MM.1S (cell line): ENCODE data around the gene CHSY1.

ENCODE experiments used
- DNase-seq: peaks from one replicate; pipeline ENCODE4 v3.0.0-alpha.2; 2015
- H2AFZ ChIP-seq: fragments of 300-600 bp; sonication (generic); 2 replicates; pipeline ENCODE4 v1.6.0; 2016; ENCODE audit warnings: antibody characterized with exemption, low read length
- H3F3A ChIP-seq: fragments of 300-600 bp; sonication (generic); 2 replicates; pipeline ENCODE4 v1.6.1; 2016; ENCODE audit warnings: mild to moderate bottlenecking, antibody characterized with exemption, low read length, moderate library complexity, mixed read lengths; ENCODE audit not compliant: insufficient read depth
- H3K27ac ChIP-seq: fragments of 300-600 bp; sonication (generic); 2 replicates; pipeline ENCODE4 v1.5.1; 2016; ENCODE audit warnings: mild to moderate bottlenecking, low read length
- H3K27me3 ChIP-seq: fragments of 300-600 bp; sonication (generic); replicated peaks from 2 replicates; pipeline ENCODE4 v1.6.0; 2016; ENCODE audit warnings: low read length; ENCODE audit not compliant: insufficient read depth
- H3K36me3 ChIP-seq: fragments of 300-600 bp; sonication (generic); replicated peaks from 2 replicates; pipeline ENCODE4 v1.6.1; 2016; ENCODE audit warnings: mild to moderate bottlenecking, low read length, mixed read lengths; ENCODE audit not compliant: insufficient read depth
- H3K4me1 ChIP-seq: fragments of 300-600 bp; sonication (generic); 2 replicates; pipeline ENCODE4 v1.6.1; 2016; ENCODE audit warnings: low read length, mixed read lengths
- H3K4me2 ChIP-seq: fragments of 300-600 bp; sonication (generic); 2 replicates; pipeline ENCODE4 v1.6.0; 2016; ENCODE audit warnings: low read depth, low read length
- H3K4me3 ChIP-seq: fragments of 300-600 bp; sonication (generic); 2 replicates; pipeline ENCODE4 v1.5.1; 2016; ENCODE audit warnings: low read length, mixed read lengths
- H3K79me2 ChIP-seq: fragments of 300-600 bp; sonication (generic); 2 replicates; pipeline ENCODE4 v1.6.1; 2016; ENCODE audit warnings: mixed run types, low read length, mixed read lengths
- H3K9ac ChIP-seq: fragments of 300-600 bp; sonication (generic); 2 replicates; pipeline ENCODE4 v1.6.1; 2016; ENCODE audit warnings: low read length, mixed read lengths
- H3K9me2 ChIP-seq: fragments of 300-600 bp; sonication (generic); replicated peaks from 2 replicates; pipeline ENCODE4 v1.6.1; 2016; ENCODE audit warnings: mild to moderate bottlenecking, low read length, mixed read lengths; ENCODE audit not compliant: insufficient read depth
- H3K9me3 ChIP-seq: fragments of 300-600 bp; sonication (generic); replicated peaks from 2 replicates; pipeline ENCODE4 v1.6.1; 2016; ENCODE audit warnings: mild to moderate bottlenecking, low read length, mixed read lengths; ENCODE audit not compliant: insufficient read depth
- H4K20me1 ChIP-seq: fragments of 300-600 bp; sonication (generic); 2 replicates; pipeline ENCODE4 v1.6.1; 2016; ENCODE audit warnings: mild to moderate bottlenecking, low read length, moderate library complexity, mixed read lengths; ENCODE audit not compliant: insufficient read depth
- EZH2 ChIP-seq: fragments of 300-600 bp; sonication (generic); optimal IDR thresholded peaks from 2 replicates; pipeline ENCODE3; 2017; ENCODE audit warnings: low read depth, mild to moderate bottlenecking, antibody characterized with exemption, low read length, mixed read lengths
- EZH2phosphoT487 ChIP-seq: fragments of 300-600 bp; sonication (generic); IDR thresholded peaks from 2 replicates; pipeline ENCODE4 v1.6.1; 2018; ENCODE audit warnings: antibody characterized with exemption, low read length
- TF ChIP-seq, protein P1 (sequence below): fragments of 300-600 bp; sonication (generic); IDR thresholded peaks from 2 replicates; pipeline ENCODE4 v1.5.1; 2016; ENCODE audit warnings: antibody characterized with exemption, low read length, mixed read lengths

The CHSY1 gene

DNA sequence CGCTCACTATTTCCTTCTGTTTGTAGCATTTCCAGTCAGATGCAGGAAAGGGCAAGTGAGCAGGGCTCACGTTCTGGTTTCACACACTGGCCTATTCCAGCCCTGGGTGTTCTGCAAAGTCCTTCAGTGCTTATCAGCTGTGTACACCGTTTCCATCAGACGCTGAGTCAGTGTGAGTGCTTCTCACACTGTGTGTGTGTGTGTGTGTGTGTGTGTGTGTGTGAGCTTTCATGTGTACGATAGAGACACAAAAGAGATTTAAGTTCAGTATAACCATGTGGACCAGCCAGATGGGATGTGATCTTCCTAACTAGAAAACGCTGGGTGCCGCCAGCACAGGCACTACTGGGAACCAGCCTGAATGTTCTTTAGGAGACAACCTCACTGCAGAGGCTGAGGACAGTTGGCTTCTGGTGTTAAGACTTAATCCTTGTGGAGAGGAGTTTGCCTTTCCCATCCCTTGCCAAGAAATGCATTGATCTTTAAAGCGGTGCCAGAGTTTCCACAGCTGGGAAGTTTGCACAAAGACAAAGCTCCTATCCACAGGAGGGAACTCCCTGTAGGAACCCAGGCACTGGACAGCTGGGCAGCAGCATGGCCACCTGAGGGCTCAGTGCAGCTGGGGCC lies 3.9 kb upstream of the CHSY1 start:
- H3K4me2 ChIP-seq, result no peak overlapping the region
- no peak for DNase-seq

DNA sequence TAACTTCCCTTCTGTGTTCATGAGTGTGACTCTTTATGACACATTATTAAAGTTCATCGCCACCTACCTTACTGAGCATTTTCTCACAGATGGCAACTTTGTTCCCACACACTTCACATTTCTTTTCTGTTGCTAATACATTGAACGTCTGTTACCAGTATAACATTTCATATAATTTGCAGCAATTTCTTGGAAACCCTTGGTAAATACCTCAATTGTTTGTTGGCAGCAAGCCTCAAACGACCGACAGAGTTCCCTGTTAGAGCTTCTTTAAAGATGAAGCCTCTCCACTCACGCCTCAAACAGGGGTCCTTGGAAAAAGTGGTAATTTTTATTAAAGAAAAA lies 3.2 kb upstream of the CHSY1 start:
- no peak overlapping the region for H3K4me3 ChIP-seq
- peaks cover 24% of the 10 kb centered on the region for H3K79me2 ChIP-seq
- no peak overlapping the region for H3K27ac ChIP-seq
- H3K27me3 ChIP-seq, result no peaks in the 10 kb centered on the region
- no peaks in the 10 kb centered on the region for H3K9me3 ChIP-seq
- peaks cover 18% of the 10 kb centered on the region for H3F3A ChIP-seq
- H3K9me2 ChIP-seq, result no peaks in the 10 kb centered on the region
- TF ChIP-seq EZH2 (no peak), EZH2phosphoT487 (no peak)
- TF ChIP-seq, protein P1, sequence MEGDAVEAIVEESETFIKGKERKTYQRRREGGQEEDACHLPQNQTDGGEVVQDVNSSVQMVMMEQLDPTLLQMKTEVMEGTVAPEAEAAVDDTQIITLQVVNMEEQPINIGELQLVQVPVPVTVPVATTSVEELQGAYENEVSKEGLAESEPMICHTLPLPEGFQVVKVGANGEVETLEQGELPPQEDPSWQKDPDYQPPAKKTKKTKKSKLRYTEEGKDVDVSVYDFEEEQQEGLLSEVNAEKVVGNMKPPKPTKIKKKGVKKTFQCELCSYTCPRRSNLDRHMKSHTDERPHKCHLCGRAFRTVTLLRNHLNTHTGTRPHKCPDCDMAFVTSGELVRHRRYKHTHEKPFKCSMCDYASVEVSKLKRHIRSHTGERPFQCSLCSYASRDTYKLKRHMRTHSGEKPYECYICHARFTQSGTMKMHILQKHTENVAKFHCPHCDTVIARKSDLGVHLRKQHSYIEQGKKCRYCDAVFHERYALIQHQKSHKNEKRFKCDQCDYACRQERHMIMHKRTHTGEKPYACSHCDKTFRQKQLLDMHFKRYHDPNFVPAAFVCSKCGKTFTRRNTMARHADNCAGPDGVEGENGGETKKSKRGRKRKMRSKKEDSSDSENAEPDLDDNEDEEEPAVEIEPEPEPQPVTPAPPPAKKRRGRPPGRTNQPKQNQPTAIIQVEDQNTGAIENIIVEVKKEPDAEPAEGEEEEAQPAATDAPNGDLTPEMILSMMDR, result no peak
- H3K36me3 ChIP-seq, result no peaks in the 10 kb centered on the region
- H4K20me1 ChIP-seq, result no peaks in the 10 kb centered on the region
- no peak overlapping the region for H2AFZ ChIP-seq
- H3K9ac ChIP-seq, result no peak overlapping the region
- no peak for DNase-seq
- no peak overlapping the region for H3K4me2 ChIP-seq
- H3K4me1 ChIP-seq, result peaks cover 12% of the 10 kb centered on the region; the same call in 1 of the 2 replicates

More for the DNA sequence above, 3.9 kb upstream of the CHSY1 start:
- no peak overlapping the region for H3K4me3 ChIP-seq
- no peak overlapping the region for H2AFZ ChIP-seq
- H3K9ac ChIP-seq, result no peak overlapping the region
- H3K36me3 ChIP-seq, result no peaks in the 10 kb centered on the region
- no peak for TF ChIP-seq EZH2
- no peak for TF ChIP-seq EZH2phosphoT487
- peaks cover 18% of the 10 kb centered on the region for H3F3A ChIP-seq
- H3K4me1 ChIP-seq, result peaks cover 12% of the 10 kb centered on the region; the same call in 1 of the 2 replicates
- H3K27me3 ChIP-seq, result no peaks in the 10 kb centered on the region
- no peaks in the 10 kb centered on the region for H3K9me3 ChIP-seq
- peaks cover 17% of the 10 kb centered on the region for H3K79me2 ChIP-seq
- H4K20me1 ChIP-seq, result no peaks in the 10 kb centered on the region
- no peaks in the 10 kb centered on the region for H3K9me2 ChIP-seq
- H3K27ac ChIP-seq, result no peak overlapping the region

DNA sequence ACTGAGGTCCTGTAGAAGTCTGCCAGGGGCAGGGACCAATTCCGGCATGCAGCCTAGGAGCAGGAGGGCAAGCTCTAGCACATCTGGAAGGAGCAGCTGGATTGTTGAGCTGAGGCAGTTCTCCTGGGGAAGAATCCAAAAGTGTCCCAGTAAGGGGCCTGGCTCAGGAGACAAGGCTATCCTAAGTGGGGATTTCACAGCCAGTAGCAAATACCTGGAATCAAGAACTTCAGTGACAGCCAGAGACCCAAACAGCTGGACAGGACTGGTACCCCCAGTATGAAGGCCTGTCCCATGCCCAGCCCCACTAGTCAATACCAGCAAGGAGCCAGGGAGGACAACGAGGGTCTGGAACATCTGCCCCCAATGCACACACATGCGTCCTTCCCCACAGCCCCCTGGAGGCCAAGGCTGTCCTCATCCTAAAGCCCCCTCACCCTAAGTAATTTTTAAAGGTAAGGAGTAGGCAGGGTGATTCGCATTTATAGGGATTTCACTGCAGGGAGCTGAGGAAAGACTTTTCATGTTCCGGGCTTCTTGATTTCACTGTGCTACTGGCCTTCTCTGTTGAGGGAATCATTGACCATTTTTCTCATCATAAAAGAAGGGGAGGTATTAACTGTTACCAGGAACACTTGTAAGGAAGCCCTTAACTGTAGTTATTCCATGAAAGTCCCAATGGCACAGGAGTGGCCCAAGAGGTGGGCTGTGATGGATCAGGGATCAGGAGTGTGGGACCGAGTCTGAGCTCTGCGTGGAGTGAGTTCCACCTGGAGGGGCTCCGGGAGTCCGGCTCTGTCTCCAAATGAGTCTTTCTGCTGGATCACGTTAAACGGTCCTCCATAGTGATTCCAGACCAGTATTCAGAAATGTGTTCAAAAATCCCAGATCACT lies 2.6 kb upstream of the CHSY1 start:
- Histone ChIP-seq H3K9ac (no peak overlapping the region), H3K9me2 (no peaks in the 10 kb centered on the region), H2AFZ (no peak overlapping the region), H3K27ac (no peak overlapping the region), H3K27me3 (no peaks in the 10 kb centered on the region), H3K4me3 (no peak overlapping the region), H3K9me3 (no peaks in the 10 kb centered on the region), H3K79me2 (peaks cover 30% of the 10 kb centered on the region), H3K4me1 (peaks cover 17% of the 10 kb centered on the region; the same call in 1 of the 2 replicates), H3K4me2 (no peak overlapping the region), H4K20me1 (no peaks in the 10 kb centered on the region), H3F3A (peaks cover 18% of the 10 kb centered on the region), H3K36me3 (no peaks in the 10 kb centered on the region)
- no peak for DNase-seq
- TF ChIP-seq, protein P1, result no peak
- no peak for TF ChIP-seq EZH2phosphoT487
- no peak for TF ChIP-seq EZH2

DNA sequence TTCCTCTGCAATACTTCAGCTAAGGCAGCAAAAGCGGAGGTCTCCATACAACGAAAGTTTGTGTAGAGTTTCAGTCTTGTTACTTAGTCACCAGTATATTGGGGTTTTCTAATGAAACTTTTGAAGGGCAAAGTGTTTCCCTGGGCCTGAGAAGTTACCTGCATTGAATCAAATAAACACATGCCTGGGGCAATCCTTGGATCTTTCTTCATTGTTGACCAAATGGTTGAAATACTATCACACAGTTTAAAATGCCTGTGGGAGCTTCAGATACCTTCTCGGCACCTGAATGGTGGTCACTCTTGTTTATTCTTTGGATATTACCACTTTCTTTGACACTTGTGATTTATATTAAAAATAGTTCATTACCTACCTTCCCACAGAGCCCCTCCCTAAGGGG lies 988 bp upstream of the CHSY1 start:
- no peaks in the 10 kb centered on the region for H4K20me1 ChIP-seq
- peaks cover 45% of the 10 kb centered on the region for H3K79me2 ChIP-seq
- TF ChIP-seq, protein P1, result no peak
- TF ChIP-seq EZH2, result no peak
- no peak for TF ChIP-seq EZH2phosphoT487
- no peaks in the 10 kb centered on the region for H3K9me2 ChIP-seq
- DNase-seq, result peak; percentile 45
- peak overlapping the region; percentile 80 for H3K4me2 ChIP-seq
- peak overlapping the region; percentile 85 for H3K4me3 ChIP-seq
- peak overlapping the region; percentile 55 for H2AFZ ChIP-seq
- H3K27ac ChIP-seq, result peak overlapping the region; percentile 70
- H3K36me3 ChIP-seq, result no peaks in the 10 kb centered on the region
- peaks cover 14% of the 10 kb centered on the region for H3K4me1 ChIP-seq
- peak overlapping the region; percentile 79 for H3K9ac ChIP-seq
- no peaks in the 10 kb centered on the region for H3K27me3 ChIP-seq
- no peaks in the 10 kb centered on the region for H3K9me3 ChIP-seq
- H3F3A ChIP-seq, result peaks cover 9% of the 10 kb centered on the region
